ENCODE data around the gene MRTFA. TPM values are rescaled to one million over a fixed set of nuclear protein-coding genes. Genes with fewer than 3 reads are reported as not detected.

Gene MRTFA
- polyA plus RNA-seq, 1 of the 3 experiments (the other 2 are of a cell fraction), result 5.8 TPM

- Histone ChIP-seq H3K27ac (ENCODE audit: low read depth in 2 of 2, low read length in 1 of 2) (no peak overlapping the region), H3F3A (replicated peaks; ENCODE audit: insufficient read depth) (peaks cover 2% of the 10 kb centered on the region), H3K4me1 (ENCODE audit: control insufficient read depth in 1 of 2, insufficient read depth in 2 of 2, low read depth in 1 of 2, low read length in 1 of 2) (peaks cover 5 to 7% of the 10 kb centered on the region in 2 experiments; a peak in 2 of 4 replicates), H4K20me1 (ENCODE audit: insufficient read depth) (peaks cover 5% of the 10 kb centered on the region; the same call in 1 of the 2 replicates), H3K9ac (no peak overlapping the region), H3K79me2 (ENCODE audit: insufficient read depth) (peaks cover 63% of the 10 kb centered on the region), H3K36me3 (replicated peaks in 1 of 2; ENCODE audit: control insufficient read depth in 1 of 2, insufficient read depth in 2 of 2, low read length in 1 of 2) (no peaks in the 10 kb centered on the region), H3K4me3 (ENCODE audit: low read depth in 2 of 2, low read length in 1 of 2) (no peak overlapping the region), H2AFZ (ENCODE audit: low read depth) (no peak overlapping the region), H3K4me2 (no peak overlapping the region), H3K9me2 (no peaks in the 10 kb centered on the region), H3K27me3 (ENCODE audit: insufficient read depth) (no peaks in the 10 kb centered on the region), H3K9me3 (no peaks in the 10 kb centered on the region)
- CTCF ChIA-PET, result interaction anchor here (2.3 kb wide), 1 partner anchor 16 kb away, joined by 8 read pairs; no protein-coding TSS in a partner anchor
- DNase-seq, result no peak
- TF ChIP-seq EP300 (IDR thresholded peaks at IDR 0.05; ENCODE audit: borderline replicate concordance in 1 of 2, low read depth in 1 of 2, low read length in 1 of 2) (no peak), TAF1 (IDR thresholded peaks at IDR 0.05; ENCODE audit: borderline replicate concordance, low read depth, low read length) (no peak), GABPA (IDR thresholded peaks at IDR 0.05; ENCODE audit: low read depth) (no peak), CTCF (IDR thresholded peaks at IDR 0.05) (no peak), SIN3A (IDR thresholded peaks at IDR 0.05; ENCODE audit: borderline replicate concordance, low read depth, low read length) (no peak), POLR2AphosphoS5 (IDR thresholded peaks at IDR 0.05; ENCODE audit: low read depth, low read length) (no peak), FOXM1 (IDR thresholded peaks at IDR 0.05; ENCODE audit: low read depth) (no peak), RCOR1 (IDR thresholded peaks at IDR 0.05; ENCODE audit: low read length) (no peak), RFX5 (IDR thresholded peaks at IDR 0.05; ENCODE audit: low read length) (no peak), TEAD4 (IDR thresholded peaks at IDR 0.05; ENCODE audit: borderline replicate concordance, insufficient read depth) (no peak)
- POLR2A ChIA-PET, result no interaction called here
These were observed 182.8 kb downstream of the MRTFA start for GRCh38 chr22:40453671-40454070.

GRCh38 chr22:40452730-40453487 lies 183.6 kb downstream of the MRTFA start:
- 93% methylated on average over 11 of the region's 11 CpGs for WGBS (ENCODE audit: low lambda C conversion rate)
- Histone ChIP-seq H3K36me3 (replicated peaks in 1 of 2; ENCODE audit: control insufficient read depth in 1 of 2, insufficient read depth in 2 of 2, low read length in 1 of 2) (no peaks in the 10 kb centered on the region), H3K79me2 (ENCODE audit: insufficient read depth) (peaks cover 70% of the 10 kb centered on the region), H3K9ac (no peak overlapping the region), H3F3A (replicated peaks; ENCODE audit: insufficient read depth) (peaks cover 2% of the 10 kb centered on the region), H3K9me3 (no peaks in the 10 kb centered on the region), H3K4me3 (ENCODE audit: low read depth in 2 of 2, low read length in 1 of 2) (no peak overlapping the region), H4K20me1 (ENCODE audit: insufficient read depth) (peaks cover 5% of the 10 kb centered on the region; the same call in 1 of the 2 replicates), H3K9me2 (no peaks in the 10 kb centered on the region), H3K4me2 (no peak overlapping the region), H3K4me1 (ENCODE audit: control insufficient read depth in 1 of 2, insufficient read depth in 2 of 2, low read depth in 1 of 2, low read length in 1 of 2) (peaks cover 5 to 7% of the 10 kb centered on the region in 2 experiments; a peak in 2 of 4 replicates), H3K27ac (ENCODE audit: low read depth in 2 of 2, low read length in 1 of 2) (no peak overlapping the region), H3K27me3 (ENCODE audit: insufficient read depth) (no peaks in the 10 kb centered on the region), H2AFZ (ENCODE audit: low read depth) (no peak overlapping the region)
- DNase-seq, result no peak
- ChIA-PET CTCF (interaction anchor here (2.3 kb wide), 1 partner anchor 16 kb away, joined by 8 read pairs; no protein-coding TSS in a partner anchor), POLR2A (no interaction called here)
- no peak for TF ChIP-seq USF1 (IDR thresholded peaks at IDR 0.05; ENCODE audit: borderline replicate concordance, low read depth)
- no peak for TF ChIP-seq TAF1 (IDR thresholded peaks at IDR 0.05; ENCODE audit: borderline replicate concordance, low read depth, low read length)
- TF ChIP-seq RFX5 (IDR thresholded peaks at IDR 0.05; ENCODE audit: low read length), result no peak
- no peak for TF ChIP-seq FOXJ3 (CRISPR knock-in tag; IDR thresholded peaks at IDR 0.05)
- TF ChIP-seq EP300 (IDR thresholded peaks at IDR 0.05; ENCODE audit: borderline replicate concordance in 1 of 2, low read depth in 1 of 2, low read length in 1 of 2), result no peak
- TF ChIP-seq RXRA (IDR thresholded peaks at IDR 0.05; ENCODE audit: borderline replicate concordance, low read depth), result no peak
- no peak for TF ChIP-seq CTCF (IDR thresholded peaks at IDR 0.05)
- TF ChIP-seq IRF3 (IDR thresholded peaks at IDR 0.05; ENCODE audit: low read depth, low read length), result no peak
- TF ChIP-seq PBX3 (IDR thresholded peaks at IDR 0.05), result no peak
- no peak for TF ChIP-seq ELF1 (IDR thresholded peaks at IDR 0.05)
- no peak for TF ChIP-seq FOSL2 (IDR thresholded peaks at IDR 0.05; ENCODE audit: borderline replicate concordance, low read depth)
- TF ChIP-seq TCF12 (IDR thresholded peaks at IDR 0.05), result no peak
- no peak for TF ChIP-seq EZH2phosphoT487 (IDR thresholded peaks at IDR 0.05; ENCODE audit: borderline replicate concordance, low read depth)

Data from SK-N-SH (cell line).